Colonic mucosa (tissue), 4 donors: ENCODE results near the gene PSMD2. TPM values are rescaled to one million over a fixed set of nuclear protein-coding genes. Genes with fewer than 3 reads are reported as not detected.
A peak's percentile ranks its signal among the peaks of the same experiment; 100 is the strongest.

Experiments used
- DNase-seq: peaks from one replicate; pipeline ENCODE4 v3.0.0-alpha.2; 2020
- H3K27ac ChIP-seq: fragments of 200-600 bp; one replicate; pipeline ENCODE4 v1.8.0; 2021
- H3K27me3 ChIP-seq: fragments of 200-600 bp; one replicate; pipeline ENCODE4 v1.8.0; 2021
- H3K36me3 ChIP-seq: fragments of 200-600 bp; one replicate; pipeline ENCODE4 v1.8.0; 2021
- H3K4me1 ChIP-seq: fragments of 200-600 bp; one replicate; pipeline ENCODE4 v1.8.0; 2021; ENCODE audit warnings: mild to moderate bottlenecking
- H3K4me3 ChIP-seq: fragments of 200-600 bp; one replicate; pipeline ENCODE4 v1.8.0; 2021
- H3K9ac ChIP-seq, 2 donors: one replicate each; pipeline ENCODE4 v1.7.0; 2013; ENCODE audit warnings: control low read depth in 2 of 2, low read depth in 2 of 2, low read length in 2 of 2
- H3K9me3 ChIP-seq: fragments of 200-600 bp; one replicate; pipeline ENCODE4 v1.8.0; 2021
- intact Hi-C: fragments of 100-400 bp; cut with DNase I; formaldehyde crosslinking; loops from one replicate; pipeline ENCODE4 v1.14.1; 2022
- total RNA-seq, 2 donors: library from RNA; stranded (reverse); fragmentation: NEBNext Ultra II Directional in 1 of 2; extraction: Animal tissue kit (Norgen Biotek cat#: 25700) in 1 of 2; gene quantifications; one replicate each; pipeline ENCODE4 v1.2.1, GENCODE V29; 2021
- TF ChIP-seq, protein P1 (sequence below): fragments of 200-600 bp; IDR thresholded peaks from one replicate; pipeline ENCODE4 v1.8.0; 2022; ENCODE audit warnings: antibody characterized with exemption, mild to moderate bottlenecking
- donor health status: healthy.
- donor health status: DM: no; HTN: no; CAD: no.
- donor health status: DM: no; HTN: no; CAD: no.

PSMD2 gene
- total RNA-seq, 2 donors from 2014 or later, result 166 to 298 TPM

GRCh38 chr3:184353546-184353941 is 54.5 kb downstream of the PSMD2 start:
- no peak for DNase-seq
- TF ChIP-seq, protein P1, sequence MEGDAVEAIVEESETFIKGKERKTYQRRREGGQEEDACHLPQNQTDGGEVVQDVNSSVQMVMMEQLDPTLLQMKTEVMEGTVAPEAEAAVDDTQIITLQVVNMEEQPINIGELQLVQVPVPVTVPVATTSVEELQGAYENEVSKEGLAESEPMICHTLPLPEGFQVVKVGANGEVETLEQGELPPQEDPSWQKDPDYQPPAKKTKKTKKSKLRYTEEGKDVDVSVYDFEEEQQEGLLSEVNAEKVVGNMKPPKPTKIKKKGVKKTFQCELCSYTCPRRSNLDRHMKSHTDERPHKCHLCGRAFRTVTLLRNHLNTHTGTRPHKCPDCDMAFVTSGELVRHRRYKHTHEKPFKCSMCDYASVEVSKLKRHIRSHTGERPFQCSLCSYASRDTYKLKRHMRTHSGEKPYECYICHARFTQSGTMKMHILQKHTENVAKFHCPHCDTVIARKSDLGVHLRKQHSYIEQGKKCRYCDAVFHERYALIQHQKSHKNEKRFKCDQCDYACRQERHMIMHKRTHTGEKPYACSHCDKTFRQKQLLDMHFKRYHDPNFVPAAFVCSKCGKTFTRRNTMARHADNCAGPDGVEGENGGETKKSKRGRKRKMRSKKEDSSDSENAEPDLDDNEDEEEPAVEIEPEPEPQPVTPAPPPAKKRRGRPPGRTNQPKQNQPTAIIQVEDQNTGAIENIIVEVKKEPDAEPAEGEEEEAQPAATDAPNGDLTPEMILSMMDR, result no peak
- Histone ChIP-seq H3K4me1 (no peaks in the 10 kb centered on the region), H3K4me3 (no peak overlapping the region), H3K27me3 (no peaks in the 10 kb centered on the region), H3K9me3 (no peaks in the 10 kb centered on the region), H3K27ac (no peak overlapping the region), H3K9ac (no peak overlapping the region), H3K36me3 (no peaks in the 10 kb centered on the region)
- intact Hi-C loops, result no loop called here

DNA sequence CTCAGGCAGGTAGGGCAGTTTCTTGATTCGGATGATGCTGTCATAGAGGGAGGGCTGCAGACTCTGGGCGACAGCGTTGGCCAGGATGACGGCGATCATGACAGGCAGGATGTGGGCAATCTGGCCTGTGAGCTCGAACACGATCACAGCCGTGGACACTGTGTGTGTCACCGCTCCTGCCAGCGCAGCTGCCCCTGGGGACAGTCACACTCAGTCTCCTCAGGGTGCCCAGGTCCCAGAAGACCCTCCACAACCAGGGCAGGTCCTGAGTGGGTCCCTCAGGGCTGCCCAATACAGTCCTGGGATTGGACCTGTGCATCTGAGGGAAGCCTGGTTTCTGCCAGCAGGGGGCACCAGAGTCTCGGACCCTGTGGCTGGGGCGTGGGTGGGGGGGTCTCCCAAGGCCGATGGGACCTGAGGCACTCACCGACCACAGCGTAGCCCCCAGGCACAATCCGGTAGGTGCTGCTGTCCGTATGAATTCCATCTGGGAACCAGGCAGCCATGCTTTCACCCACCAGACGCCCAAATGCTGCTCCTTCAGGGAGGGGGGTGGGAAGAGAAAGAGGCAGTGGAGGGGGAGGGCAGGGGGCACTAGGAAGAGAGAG is 55.2 kb downstream of the PSMD2 start:
- no peaks in the 10 kb centered on the region for H3K9me3 ChIP-seq
- TF ChIP-seq, protein P1, result peak; percentile 60
- H3K36me3 ChIP-seq, result no peaks in the 10 kb centered on the region
- intact Hi-C loops, result no loop called here
- no peaks in the 10 kb centered on the region for H3K27me3 ChIP-seq
- H3K4me1 ChIP-seq, result no peaks in the 10 kb centered on the region
- H3K27ac ChIP-seq, result no peak overlapping the region
- no peak overlapping the region for H3K4me3 ChIP-seq
- no peak overlapping the region for H3K9ac ChIP-seq
- peak; percentile 65 for DNase-seq

GRCh38 chr3:184354754-184355153 is 55.7 kb downstream of the PSMD2 start:
- no peaks in the 10 kb centered on the region for H3K9me3 ChIP-seq
- no peak overlapping the region for H3K27ac ChIP-seq
- no peak overlapping the region for H3K9ac ChIP-seq
- H3K27me3 ChIP-seq, result no peaks in the 10 kb centered on the region
- H3K4me1 ChIP-seq, result no peaks in the 10 kb centered on the region
- intact Hi-C loops, result no loop called here
- no peak overlapping the region for H3K4me3 ChIP-seq
- no peaks in the 10 kb centered on the region for H3K36me3 ChIP-seq
- TF ChIP-seq, protein P1, result no peak
- no peak for DNase-seq

- no peaks in the 10 kb centered on the region for H3K36me3 ChIP-seq
- DNase-seq, result no peak
- intact Hi-C loops, result no loop called here
- H3K9ac ChIP-seq, result no peak overlapping the region
- no peaks in the 10 kb centered on the region for H3K4me1 ChIP-seq
- H3K27ac ChIP-seq, result no peak overlapping the region
- H3K27me3 ChIP-seq, result no peaks in the 10 kb centered on the region
- TF ChIP-seq, protein P1, result no peak
- H3K9me3 ChIP-seq, result no peaks in the 10 kb centered on the region
- no peak overlapping the region for H3K4me3 ChIP-seq
Observed at GRCh38 chr3:184355261-184356040, 56.4 kb downstream of the PSMD2 start.

DNA sequence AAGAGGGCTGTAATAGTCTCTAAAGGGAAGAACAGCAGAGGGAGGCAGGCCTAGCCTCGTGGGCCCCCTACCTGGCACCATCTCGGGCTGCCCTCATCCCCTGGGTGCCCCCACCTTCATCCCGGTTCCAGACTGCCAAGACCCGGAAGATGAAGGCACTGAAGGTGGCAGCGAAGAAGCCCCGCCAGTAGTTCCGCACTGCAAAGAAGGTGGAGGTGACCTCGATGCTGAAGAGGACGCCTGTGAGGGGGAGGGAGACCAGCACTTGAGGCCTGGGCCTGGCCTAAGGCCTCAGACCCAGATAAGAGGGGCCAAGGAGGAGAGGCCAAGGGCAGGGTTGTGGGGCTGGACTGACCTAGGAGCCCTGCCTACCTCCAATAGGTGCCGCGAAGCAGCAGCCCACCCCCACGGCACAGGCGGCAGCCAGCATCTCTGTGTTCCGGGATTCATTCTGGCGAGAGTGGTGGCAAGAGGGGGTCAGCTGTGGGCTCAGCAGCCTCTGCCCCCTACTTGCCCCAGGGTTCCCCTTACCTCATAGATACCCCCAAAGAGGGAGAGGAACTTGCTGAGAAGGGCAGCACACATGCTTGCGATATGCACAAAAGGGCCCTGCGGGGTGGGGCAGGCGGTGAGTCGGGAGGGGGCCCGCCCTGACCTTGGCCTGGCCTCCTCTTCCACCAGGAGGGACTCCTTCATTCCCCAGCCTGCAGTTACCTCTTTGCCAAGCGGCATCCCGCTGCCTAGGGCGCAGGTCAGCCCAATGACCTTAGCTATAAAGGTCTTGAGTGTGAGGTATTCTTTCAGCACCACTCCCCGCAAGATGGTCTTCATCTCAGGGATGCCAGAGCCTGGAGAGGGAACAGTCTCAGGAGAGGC is 58.4 kb downstream of the PSMD2 start:
- H3K4me1 ChIP-seq, result peaks cover 5% of the 10 kb centered on the region
- no peak overlapping the region for H3K27ac ChIP-seq
- TF ChIP-seq, protein P1, result no peak
- no peaks in the 10 kb centered on the region for H3K36me3 ChIP-seq
- H3K9ac ChIP-seq, result no peak overlapping the region
- no peaks in the 10 kb centered on the region for H3K9me3 ChIP-seq
- H3K4me3 ChIP-seq, result no peak overlapping the region
- H3K27me3 ChIP-seq, result no peaks in the 10 kb centered on the region
- intact Hi-C loops, result no loop called here
- no peak for DNase-seq
